Measurements from ENCODE around the gene RORC.
"Not testable (repeated sequence)": the region's sequence is repeated elsewhere in the genome, so short reads cannot be mapped to it uniquely, and the experiment has no call there.

RORC gene

GRCh38 chr1:151774256-151774922 is 57.2 kb downstream of the RORC start:
- Mint-ChIP-seq H3K27me3 (ENCODE audit: low read depth) (no peaks in the 10 kb centered on the region), H3K36me3 (ENCODE audit: low read depth) (peaks cover 22% of the 10 kb centered on the region), H3K9me3 (no peaks in the 10 kb centered on the region), H3K27ac (no peak overlapping the region), H3K4me3 (no peak overlapping the region), H3K4me1 (ENCODE audit: low read depth) (no peaks in the 10 kb centered on the region)
- no peak for DNase-seq (ENCODE audit: low spot score)

DNA sequence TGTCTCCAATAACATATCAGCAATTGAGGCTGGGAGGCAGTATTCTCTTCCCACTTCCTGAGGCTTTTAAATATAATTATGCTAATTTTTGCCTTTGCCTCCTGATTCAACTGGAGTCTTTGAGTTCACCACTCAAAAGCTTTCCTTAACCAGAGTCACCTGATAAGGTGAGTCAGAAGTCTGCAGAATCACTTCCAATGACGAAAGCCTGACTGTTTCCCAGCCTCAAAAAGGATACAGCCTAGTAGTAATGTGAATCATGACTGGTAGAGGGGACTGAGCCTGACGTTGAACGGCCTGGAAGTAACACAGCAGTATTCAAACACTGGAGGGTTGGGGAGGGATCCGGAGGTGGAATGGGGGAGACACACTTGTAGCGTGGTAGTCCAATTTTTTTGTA is 57.9 kb downstream of the RORC start:
- Mint-ChIP-seq H3K4me3 (no peak overlapping the region), H3K36me3 (ENCODE audit: low read depth) (peaks cover 17% of the 10 kb centered on the region), H3K27me3 (ENCODE audit: low read depth) (no peaks in the 10 kb centered on the region), H3K4me1 (ENCODE audit: low read depth) (no peaks in the 10 kb centered on the region), H3K9me3 (no peaks in the 10 kb centered on the region), H3K27ac (no peak overlapping the region)
- no peak for DNase-seq (ENCODE audit: low spot score)

DNA sequence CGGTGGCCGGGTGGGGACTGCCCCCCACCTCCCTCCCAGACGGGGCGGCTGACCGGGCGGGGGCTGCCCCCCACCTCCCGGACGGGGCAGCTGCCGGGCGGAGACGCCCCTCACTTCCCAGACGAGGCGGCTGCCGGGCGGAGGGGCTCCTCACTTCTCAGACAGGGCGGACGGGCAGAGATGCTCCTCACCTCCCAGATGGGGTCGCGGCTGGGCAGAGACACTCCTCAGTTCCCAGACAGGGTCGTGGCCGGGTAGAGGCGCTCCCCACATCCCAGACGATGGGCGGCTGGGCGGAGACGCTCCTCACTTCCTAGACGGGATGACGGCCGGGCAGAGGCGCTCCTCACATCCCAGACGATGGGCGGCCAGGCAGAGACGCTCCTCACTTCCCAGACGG is 62.3 kb downstream of the RORC start:
- H3K27me3 Mint-ChIP-seq (ENCODE audit: low read depth); H3K9me3 Mint-ChIP-seq; H3K36me3 Mint-ChIP-seq (ENCODE audit: low read depth); H3K4me1 Mint-ChIP-seq (ENCODE audit: low read depth); H3K27ac Mint-ChIP-seq; DNase-seq (ENCODE audit: low spot score); H3K4me3 Mint-ChIP-seq: not testable (repeated sequence)

GRCh38 chr1:151768351-151769066 is 63.1 kb downstream of the RORC start:
- Mint-ChIP-seq H3K4me1 (ENCODE audit: low read depth) (peaks cover 14% of the 10 kb centered on the region), H3K4me3 (peak overlapping the region; percentile 18)
- not testable (repeated sequence) for DNase-seq (ENCODE audit: low spot score); H3K9me3 Mint-ChIP-seq; H3K27ac Mint-ChIP-seq; H3K36me3 Mint-ChIP-seq (ENCODE audit: low read depth); H3K27me3 Mint-ChIP-seq (ENCODE audit: low read depth)

- peaks cover 30% of the 10 kb centered on the region for H3K36me3 Mint-ChIP-seq (ENCODE audit: low read depth)
- no peak for DNase-seq (ENCODE audit: low spot score)
- H3K27ac Mint-ChIP-seq, result peak overlapping the region; percentile 96
- no peaks in the 10 kb centered on the region for H3K27me3 Mint-ChIP-seq (ENCODE audit: low read depth)
- peak overlapping the region; percentile 91 for H3K4me3 Mint-ChIP-seq
- peaks cover 25% of the 10 kb centered on the region for H3K4me1 Mint-ChIP-seq (ENCODE audit: low read depth)
- no peaks in the 10 kb centered on the region for H3K9me3 Mint-ChIP-seq
These were observed 67.6 kb downstream of the RORC start for GRCh38 chr1:151763990-151764389.

DNA sequence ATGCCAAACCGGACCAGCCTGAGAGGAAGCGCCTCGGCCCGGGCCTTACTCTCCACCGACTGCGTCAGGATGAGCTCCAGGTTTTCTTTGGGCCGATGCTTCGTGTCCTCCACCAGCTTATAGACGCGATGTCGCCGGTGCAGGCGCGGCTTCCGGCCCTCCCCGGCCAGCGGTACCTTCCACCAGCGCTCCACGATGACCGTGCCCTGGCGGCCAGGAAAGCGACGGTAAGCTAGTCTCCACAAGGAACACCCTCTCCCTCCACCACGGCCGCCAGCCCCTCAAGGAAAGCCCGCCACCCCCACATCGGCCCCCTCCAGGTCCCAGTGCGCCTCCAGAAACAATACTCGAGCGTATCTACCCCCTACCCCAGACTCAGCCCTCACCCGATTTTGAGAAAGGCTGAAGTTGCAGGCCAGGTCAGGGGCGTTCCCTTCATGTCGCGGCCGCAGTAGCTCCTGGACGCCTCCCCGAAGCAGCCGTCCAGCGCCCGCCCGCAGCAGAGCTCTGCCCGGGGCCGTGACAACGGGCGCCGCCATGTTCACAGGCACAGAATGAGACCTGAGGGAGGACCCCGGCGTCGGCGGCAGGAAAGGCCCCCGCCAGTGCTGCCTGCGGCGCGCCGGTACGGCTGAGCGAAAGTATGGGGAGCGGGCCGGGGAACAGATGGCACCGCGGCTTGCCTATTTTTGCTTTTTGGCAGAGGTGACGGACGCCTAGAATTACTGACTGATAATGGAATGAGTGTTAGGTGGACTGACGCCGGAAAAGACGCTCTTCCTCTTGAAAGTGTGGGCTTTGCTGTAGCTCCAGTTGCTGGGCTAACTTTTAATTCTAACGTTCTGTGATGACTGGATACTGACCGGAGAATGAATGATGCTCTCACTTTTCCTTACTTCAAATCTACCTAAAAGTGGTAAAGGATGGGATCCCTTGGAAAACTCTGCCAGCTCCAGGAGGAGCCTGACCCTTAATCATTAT is 68.4 kb downstream of the RORC start, which contains the start of gene MRPL9:
Gene MRPL9, minus strand, starts transcription at position 556 of the 981 bp plus-strand sequence. Its CDS starts 17 bp downstream, at position 539.
- peaks cover 23% of the 10 kb centered on the region for H3K4me1 Mint-ChIP-seq (ENCODE audit: low read depth)
- no peaks in the 10 kb centered on the region for H3K9me3 Mint-ChIP-seq
- peaks cover 30% of the 10 kb centered on the region for H3K36me3 Mint-ChIP-seq (ENCODE audit: low read depth)

DNA sequence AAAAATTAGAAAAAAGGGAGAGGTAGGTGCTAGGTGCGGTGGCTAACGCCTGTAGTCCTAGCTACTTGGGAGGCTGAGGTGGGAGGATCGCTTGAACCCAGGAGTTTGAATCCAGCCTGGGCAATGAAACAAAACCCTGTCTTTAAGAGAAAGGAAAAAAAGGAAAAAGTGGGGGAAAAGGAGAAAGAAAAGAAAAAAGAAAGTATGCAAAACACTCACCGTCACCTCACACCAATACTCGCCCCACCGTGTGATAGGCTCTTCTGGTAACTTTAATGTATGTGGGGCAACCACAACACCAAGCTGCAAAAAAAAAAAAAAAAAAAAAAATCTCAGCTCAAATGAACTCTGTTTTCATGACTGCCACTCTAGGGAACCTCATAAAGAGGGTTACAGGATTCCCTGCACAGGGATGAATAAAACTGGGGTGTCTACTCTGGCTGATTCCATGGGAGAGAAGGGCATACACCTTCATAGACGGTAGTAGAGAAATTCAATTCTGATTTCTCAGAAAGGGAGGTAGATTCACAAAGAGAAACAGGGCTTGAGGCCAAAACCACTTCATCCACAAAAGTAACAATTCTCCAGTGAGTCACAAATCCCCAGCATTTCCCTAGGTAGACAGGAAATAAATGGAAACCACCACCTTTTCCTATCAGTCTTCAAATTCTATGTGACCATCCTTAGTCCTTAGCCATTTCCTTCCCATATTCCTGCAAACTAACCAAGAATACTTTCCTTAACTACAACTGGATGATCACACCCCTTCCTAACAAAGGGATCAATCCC is 70.8 kb downstream of the RORC start:
- H3K27ac Mint-ChIP-seq, result no peak overlapping the region
- peaks cover 34% of the 10 kb centered on the region for H3K36me3 Mint-ChIP-seq (ENCODE audit: low read depth)
- no peaks in the 10 kb centered on the region for H3K27me3 Mint-ChIP-seq (ENCODE audit: low read depth)
- DNase-seq (ENCODE audit: low spot score), result no peak
- no peak overlapping the region for H3K4me3 Mint-ChIP-seq
- peaks cover 24% of the 10 kb centered on the region for H3K4me1 Mint-ChIP-seq (ENCODE audit: low read depth)
- no peaks in the 10 kb centered on the region for H3K9me3 Mint-ChIP-seq

More for the DNA sequence above, 68.4 kb downstream of the RORC start, which contains the start of gene MRPL9:
- Mint-ChIP-seq H3K27me3 (ENCODE audit: low read depth) (no peaks in the 10 kb centered on the region), H3K27ac (peak within 1 kb of the TSS; percentile 96), H3K4me3 (peak within 1 kb of the TSS; percentile 91)
- peak; percentile 84 for DNase-seq (ENCODE audit: low spot score)

- H3K27me3 Mint-ChIP-seq (ENCODE audit: low read depth), result no peaks in the 10 kb centered on the region
- DNase-seq (ENCODE audit: low spot score), result no peak
- H3K4me3 Mint-ChIP-seq, result no peak overlapping the region
- no peak overlapping the region for H3K27ac Mint-ChIP-seq
- no peaks in the 10 kb centered on the region for H3K9me3 Mint-ChIP-seq
- peaks cover 34% of the 10 kb centered on the region for H3K36me3 Mint-ChIP-seq (ENCODE audit: low read depth)
- peaks cover 20% of the 10 kb centered on the region for H3K4me1 Mint-ChIP-seq (ENCODE audit: low read depth)
These were observed 72.4 kb downstream of the RORC start for GRCh38 chr1:151759241-151759640.

DNA sequence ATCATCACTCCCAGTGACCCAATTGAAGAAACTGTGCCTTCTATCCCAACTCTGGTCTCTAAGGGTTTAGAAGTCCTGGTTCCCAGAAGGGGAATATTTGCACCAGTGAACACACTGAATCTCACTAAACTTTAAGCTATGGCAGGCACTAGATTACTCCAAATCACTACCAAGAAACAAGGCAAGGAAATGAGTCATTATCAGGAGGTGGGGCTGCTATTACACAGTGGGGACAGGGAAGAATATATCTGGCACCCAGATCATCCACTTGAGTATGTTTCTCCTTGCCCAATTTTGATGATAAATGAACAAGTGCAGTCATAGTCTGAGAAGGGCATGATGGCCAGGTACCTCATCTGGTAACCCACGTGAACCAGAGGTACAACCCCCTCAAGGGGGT is 75.3 kb downstream of the RORC start:
- no peak overlapping the region for H3K27ac Mint-ChIP-seq
- peaks cover 23% of the 10 kb centered on the region for H3K36me3 Mint-ChIP-seq (ENCODE audit: low read depth)
- H3K4me3 Mint-ChIP-seq, result no peak overlapping the region

More for the DNA sequence above, 75.3 kb downstream of the RORC start:
- Mint-ChIP-seq H3K27me3 (ENCODE audit: low read depth) (no peaks in the 10 kb centered on the region), H3K4me1 (ENCODE audit: low read depth) (peaks cover 4% of the 10 kb centered on the region), H3K9me3 (no peaks in the 10 kb centered on the region)
- no peak for DNase-seq (ENCODE audit: low spot score)

Measured in T-helper 2 cell treated with Interferon-gamma antibody and Interleukin-4, amounts not matched to agents 5 μg/mL and 100 μg/mL, for 36 hours (primary cell).